ENCODE results near the gene IGFBP4. TPM values are rescaled to one million over a fixed set of nuclear protein-coding genes. Genes with fewer than 3 reads are reported as not detected.

The IGFBP4 gene
- total RNA-seq, 1 donor from 2014 or later, result 381 TPM

GRCh38 chr17:40468560-40468959 is 25.3 kb downstream of the IGFBP4 start:
- H3K4me3 ChIP-seq, result no peak overlapping the region
- ATAC-seq (no peak), DNase-seq (no peak)
- intact Hi-C loops (cut with DNase I), result no loop called here
- no peaks in the 10 kb centered on the region for H3K27me3 ChIP-seq
- H3K27ac ChIP-seq, result no peak overlapping the region
- no peaks in the 10 kb centered on the region for H3K36me3 ChIP-seq
- no peaks in the 10 kb centered on the region for H3K4me1 ChIP-seq
- no peak for TF ChIP-seq CTCF (IDR thresholded peaks at IDR 0.05)
- no peaks in the 10 kb centered on the region for H3K9me3 ChIP-seq

- H3K4me3 ChIP-seq, result no peak overlapping the region
- H3K27me3 ChIP-seq, result no peaks in the 10 kb centered on the region
- no peaks in the 10 kb centered on the region for H3K36me3 ChIP-seq
- DNase-seq, result no peak
- no peak overlapping the region for H3K27ac ChIP-seq
- ATAC-seq, result no peak
- TF ChIP-seq CTCF (IDR thresholded peaks at IDR 0.05), result no peak
- intact Hi-C loops (cut with DNase I), result no loop called here
- no peaks in the 10 kb centered on the region for H3K9me3 ChIP-seq
- no peaks in the 10 kb centered on the region for H3K4me1 ChIP-seq
These were observed 26.8 kb downstream of the IGFBP4 start for GRCh38 chr17:40469805-40470675.

DNA sequence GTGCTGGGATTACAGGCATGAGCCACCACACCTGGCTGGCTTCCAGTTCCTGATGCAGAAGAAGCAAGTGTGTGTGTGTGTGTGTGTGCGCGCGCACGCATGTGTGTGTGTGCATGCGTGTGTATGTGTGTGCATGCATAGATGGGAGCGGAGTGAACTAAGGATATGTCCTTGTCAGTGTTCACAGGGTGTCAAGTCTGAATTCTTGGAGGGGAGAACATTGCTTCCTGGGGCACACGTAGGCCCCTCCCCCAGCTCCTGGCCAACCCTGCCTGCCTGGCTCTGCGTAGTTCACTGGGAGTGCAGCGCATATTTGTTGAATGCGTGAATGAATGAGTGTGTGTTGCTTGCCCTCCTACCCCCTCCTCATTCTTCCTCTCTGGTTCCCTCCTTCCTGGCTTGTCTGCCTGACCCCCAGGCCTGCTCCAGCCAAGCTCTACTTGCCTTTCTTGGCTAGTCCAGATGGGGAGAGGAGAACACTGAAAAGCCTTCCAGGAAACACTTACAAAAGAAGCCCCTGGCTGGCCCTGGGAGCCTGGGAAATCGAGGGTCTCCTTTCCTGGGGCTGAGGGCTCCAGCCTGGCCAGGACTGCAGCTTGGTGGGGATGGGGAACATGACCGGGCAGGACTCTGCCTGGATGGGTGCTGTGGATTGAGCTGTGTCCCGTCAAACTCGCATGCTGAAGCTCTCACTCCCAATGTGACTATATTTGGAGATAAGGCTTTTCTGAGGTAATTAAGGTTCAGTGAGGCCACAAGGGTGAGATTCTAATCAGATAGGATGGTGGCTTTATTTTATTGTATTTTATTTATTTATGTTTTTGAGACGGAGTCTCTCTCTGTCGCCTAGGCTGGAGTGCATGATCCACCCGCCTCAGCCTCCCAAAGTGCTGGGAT is 27.9 kb downstream of the IGFBP4 start:
- ATAC-seq (peak; percentile 18), DNase-seq (no peak)
- no peak for TF ChIP-seq CTCF (IDR thresholded peaks at IDR 0.05)
- H3K27ac ChIP-seq, result no peak overlapping the region
- H3K36me3 ChIP-seq, result no peaks in the 10 kb centered on the region
- peaks cover 5% of the 10 kb centered on the region for H3K4me1 ChIP-seq
- H3K4me3 ChIP-seq, result no peak overlapping the region
- intact Hi-C loops (cut with DNase I), result no loop called here
- H3K9me3 ChIP-seq, result no peaks in the 10 kb centered on the region
- no peaks in the 10 kb centered on the region for H3K27me3 ChIP-seq

GRCh38 chr17:40471846-40472732 is 28.8 kb downstream of the IGFBP4 start:
- Histone ChIP-seq H3K36me3 (no peaks in the 10 kb centered on the region), H3K9me3 (no peaks in the 10 kb centered on the region), H3K27me3 (no peaks in the 10 kb centered on the region), H3K4me3 (no peak overlapping the region), H3K27ac (no peak overlapping the region), H3K4me1 (peaks cover 5% of the 10 kb centered on the region)
- intact Hi-C loops (cut with DNase I), result no loop called here
- DNase-seq (no peak), ATAC-seq (no peak)
- no peak for TF ChIP-seq CTCF (IDR thresholded peaks at IDR 0.05)

DNA sequence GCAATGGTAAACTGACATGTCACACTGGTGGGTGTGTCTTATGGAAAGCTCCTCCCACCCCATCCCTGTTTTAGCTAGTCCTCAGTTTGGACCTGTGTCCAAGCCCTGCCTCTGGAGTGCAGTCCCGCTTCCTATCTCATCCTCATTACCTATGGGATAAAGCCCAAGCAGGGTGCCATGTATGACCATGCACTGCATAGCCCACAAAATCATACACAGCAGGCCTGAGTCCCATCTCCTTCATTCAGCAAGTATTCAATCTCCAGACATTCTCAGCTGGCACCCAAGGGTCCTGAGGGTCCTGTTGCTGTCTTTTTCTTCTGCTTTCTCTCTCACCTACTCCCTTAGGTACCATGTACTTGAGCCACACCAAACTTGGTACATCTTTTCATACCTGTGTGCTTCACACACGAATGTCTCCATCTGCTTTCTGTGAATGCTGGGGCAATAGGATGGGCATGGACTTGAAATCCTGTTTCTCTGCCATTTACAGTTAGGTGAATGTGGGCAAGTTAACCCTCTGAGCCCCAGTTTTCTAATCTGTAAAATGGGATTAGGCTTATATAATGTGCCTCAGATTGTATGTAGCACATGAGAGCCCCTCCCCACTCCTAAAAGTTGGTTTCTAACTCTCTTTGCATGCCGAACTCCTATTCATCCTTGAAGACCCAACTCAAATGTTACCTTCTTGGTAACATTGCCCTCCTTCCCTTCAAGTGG is 29.6 kb downstream of the IGFBP4 start:
- no peak for TF ChIP-seq CTCF (IDR thresholded peaks at IDR 0.05)
- H3K27ac ChIP-seq, result no peak overlapping the region
- H3K27me3 ChIP-seq, result no peaks in the 10 kb centered on the region
- H3K4me1 ChIP-seq, result peaks cover 5% of the 10 kb centered on the region
- H3K4me3 ChIP-seq, result no peak overlapping the region
- DNase-seq (no peak), ATAC-seq (no peak)
- H3K9me3 ChIP-seq, result no peaks in the 10 kb centered on the region
- intact Hi-C loops (cut with DNase I), result no loop called here
- no peaks in the 10 kb centered on the region for H3K36me3 ChIP-seq
